Measurements from ENCODE around the gene AMBRA1. TPM values are rescaled to one million over a fixed set of nuclear protein-coding genes. Genes with fewer than 3 reads are reported as not detected.
A peak's percentile ranks its signal among the peaks of the same experiment; 100 is the strongest.

The AMBRA1 gene
- total RNA-seq, 1 experiment from 2014 or later, result 21.0 TPM

GRCh38 chr11:46360878-46361277 is 232.9 kb downstream of the AMBRA1 start:
- DNase-seq (ENCODE audit: low read depth), result no peak
- in situ Hi-C loops (cut with HindIII; ENCODE audit: low pct_unique_long_range_greater_than_20kb, low sequenced_read_pairs), result no loop called here

DNA sequence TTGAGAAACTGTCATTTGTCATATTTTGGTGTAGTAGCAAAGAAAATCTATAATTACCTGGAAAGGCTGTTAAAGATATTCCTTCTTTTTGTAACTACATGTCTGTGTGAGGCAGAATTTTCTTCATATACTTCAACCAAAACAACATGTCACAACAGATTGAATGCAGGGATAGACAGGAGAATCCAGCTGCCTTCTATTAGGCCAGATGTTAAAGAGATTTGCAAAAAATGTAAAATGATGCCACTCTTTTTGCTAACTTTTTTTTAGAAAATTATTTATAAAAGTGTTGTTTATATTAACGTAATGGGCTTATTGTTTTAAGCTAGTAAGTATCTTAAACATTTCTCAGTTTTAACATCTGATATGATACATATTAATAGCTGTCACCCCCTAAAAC is 233.9 kb downstream of the AMBRA1 start:
- DNase-seq (ENCODE audit: low read depth), result no peak
- in situ Hi-C loops (cut with HindIII; ENCODE audit: low pct_unique_long_range_greater_than_20kb, low sequenced_read_pairs), result no loop called here

DNA sequence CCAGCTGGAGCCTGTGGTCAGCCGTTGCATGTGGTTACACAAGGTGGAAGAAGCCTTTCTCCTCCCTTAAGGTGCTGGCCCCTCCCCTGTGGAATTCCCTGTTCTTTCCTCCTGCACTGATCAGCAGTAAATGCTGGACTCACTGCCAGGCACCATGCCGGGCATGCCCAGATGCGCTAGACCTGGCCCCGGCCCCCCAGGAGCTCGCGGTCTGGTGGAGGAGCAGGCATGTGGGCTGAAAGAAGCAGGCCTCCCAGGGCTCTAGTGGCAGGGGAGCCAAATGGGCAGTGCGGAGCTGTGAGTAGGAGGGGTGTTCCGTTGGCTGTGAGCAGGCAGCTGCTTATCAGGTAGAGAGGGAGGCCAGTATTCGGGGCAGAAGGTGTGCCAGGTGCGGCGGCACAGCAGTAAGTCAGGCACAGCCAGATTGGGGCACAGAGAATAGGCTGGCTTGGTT is 236.3 kb downstream of the AMBRA1 start:
- in situ Hi-C loops (cut with HindIII; ENCODE audit: low pct_unique_long_range_greater_than_20kb, low sequenced_read_pairs), result no loop called here
- no peak for DNase-seq (ENCODE audit: low read depth)

DNA sequence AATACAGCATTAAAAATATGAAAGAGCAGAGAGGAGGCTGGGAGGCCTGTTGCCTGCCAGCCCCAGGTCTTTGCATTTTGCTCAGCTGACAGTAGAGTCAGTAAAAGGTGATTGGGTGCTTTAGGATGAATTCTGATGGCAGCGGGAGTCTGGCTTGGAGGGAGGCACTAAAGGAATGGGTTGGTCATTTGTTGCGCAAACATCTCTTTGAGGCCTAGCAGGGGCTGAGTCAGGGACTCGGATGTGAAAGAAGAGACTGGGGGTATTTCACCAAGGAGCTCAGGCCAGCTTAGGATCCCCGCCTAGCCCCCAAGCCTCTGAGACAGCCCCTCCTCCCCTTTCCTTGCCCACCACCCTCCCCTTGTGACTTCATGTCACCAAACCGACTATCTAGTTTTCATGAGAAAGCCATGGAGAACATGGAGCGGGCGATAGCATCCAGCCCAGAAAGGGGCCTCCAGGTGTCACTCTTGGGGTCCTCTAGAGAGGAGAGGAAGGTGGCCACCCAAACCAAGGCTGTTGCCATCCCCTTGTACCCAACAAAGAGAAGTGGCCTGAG is 236.8 kb downstream of the AMBRA1 start:
- no peak for DNase-seq (ENCODE audit: low read depth)
- in situ Hi-C loops (cut with HindIII; ENCODE audit: low pct_unique_long_range_greater_than_20kb, low sequenced_read_pairs), result no loop called here

GRCh38 chr11:46353698-46354097 is 240.1 kb downstream of the AMBRA1 start:
- in situ Hi-C loops (cut with HindIII; ENCODE audit: low pct_unique_long_range_greater_than_20kb, low sequenced_read_pairs), result no loop called here
- no peak for DNase-seq (ENCODE audit: low read depth)

GRCh38 chr11:46352063-46352841 is 241.6 kb downstream of the AMBRA1 start:
- no peak for DNase-seq (ENCODE audit: low read depth)
- in situ Hi-C loops (cut with HindIII; ENCODE audit: low pct_unique_long_range_greater_than_20kb, low sequenced_read_pairs), result no loop called here

DNA sequence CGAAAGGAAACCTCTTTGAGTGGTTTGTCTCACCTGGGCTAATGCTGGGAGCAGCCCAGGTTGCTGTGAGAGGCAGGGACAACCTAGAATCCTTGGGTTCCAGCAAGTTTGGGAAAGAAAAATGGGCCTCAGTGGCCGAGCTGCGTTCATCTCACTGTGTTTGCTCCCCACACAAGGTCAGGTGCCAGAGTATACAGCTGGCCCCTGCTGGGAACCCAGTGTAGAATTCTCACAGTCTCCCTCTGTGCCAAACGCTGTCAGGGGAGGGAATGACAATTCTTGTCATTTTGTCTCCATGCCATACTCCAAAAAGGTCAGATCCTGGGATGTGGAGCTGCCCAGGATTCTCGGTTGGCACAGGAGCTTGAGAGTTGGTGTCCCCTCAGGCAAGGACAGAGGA is 242.2 kb downstream of the AMBRA1 start:
- no peak for DNase-seq (ENCODE audit: low read depth)
- in situ Hi-C loops (cut with HindIII; ENCODE audit: low pct_unique_long_range_greater_than_20kb, low sequenced_read_pairs), result no loop called here

- in situ Hi-C loops (cut with HindIII; ENCODE audit: low pct_unique_long_range_greater_than_20kb, low sequenced_read_pairs), result no loop called here
- DNase-seq (ENCODE audit: low read depth), result no peak
Observed at GRCh38 chr11:46351148-46351547, 242.7 kb downstream of the AMBRA1 start.

DNA sequence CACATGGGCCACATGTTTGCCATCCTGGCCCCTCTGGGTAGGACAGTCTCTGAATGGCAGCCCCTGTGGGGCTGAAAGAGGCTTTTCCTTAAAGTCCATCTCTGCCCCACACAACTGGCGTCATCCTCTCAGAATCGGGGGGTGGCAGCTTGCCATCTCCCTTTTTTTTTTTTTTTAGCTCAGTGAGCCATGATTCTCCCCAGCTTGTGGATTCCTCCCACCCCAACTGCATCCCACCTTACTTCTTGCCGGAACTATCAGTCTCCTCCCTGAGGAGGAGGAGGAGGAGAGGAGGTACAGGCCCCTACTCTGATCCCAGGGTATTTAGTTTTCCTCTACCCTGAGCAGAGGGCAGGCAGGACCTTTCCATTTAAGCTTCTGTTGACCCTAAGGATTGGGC is 243.1 kb downstream of the AMBRA1 start:
- no peak for DNase-seq (ENCODE audit: low read depth)
- in situ Hi-C loops (cut with HindIII; ENCODE audit: low pct_unique_long_range_greater_than_20kb, low sequenced_read_pairs), result no loop called here

- DNase-seq (ENCODE audit: low read depth), result no peak
- in situ Hi-C loops (cut with HindIII; ENCODE audit: low pct_unique_long_range_greater_than_20kb, low sequenced_read_pairs), result no loop called here
Observed at GRCh38 chr11:46348566-46349401, 245.0 kb downstream of the AMBRA1 start.

DNA sequence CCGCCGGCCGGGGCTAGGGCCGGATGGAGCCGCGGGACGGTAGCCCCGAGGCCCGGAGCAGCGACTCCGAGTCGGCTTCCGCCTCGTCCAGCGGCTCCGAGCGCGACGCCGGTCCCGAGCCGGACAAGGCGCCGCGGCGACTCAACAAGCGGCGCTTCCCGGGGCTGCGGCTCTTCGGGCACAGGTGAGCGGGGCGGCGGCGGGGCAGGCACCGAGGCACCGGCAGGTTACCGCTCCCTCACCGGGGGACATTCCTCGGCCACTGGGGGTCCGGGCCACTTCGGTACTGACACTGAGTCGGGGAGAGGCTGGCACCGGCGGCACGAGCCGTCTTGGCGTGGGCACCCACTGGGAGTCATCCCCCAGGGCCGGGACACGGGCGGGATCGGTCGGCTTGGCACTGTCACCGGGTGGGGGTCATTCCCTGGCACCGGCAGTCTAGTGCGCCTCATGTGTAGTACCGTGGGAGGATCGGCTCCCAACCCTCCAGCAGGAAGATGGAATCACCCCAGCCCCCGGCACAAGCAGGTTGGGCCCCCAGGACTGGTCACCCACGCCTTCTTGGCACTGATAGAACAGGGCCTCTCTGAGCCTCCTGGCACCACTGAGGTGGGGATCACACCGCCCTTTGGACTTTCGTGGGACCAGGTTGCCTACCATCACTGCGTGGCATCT is 246.0 kb downstream of the AMBRA1 start:
- in situ Hi-C loops (cut with HindIII; ENCODE audit: low pct_unique_long_range_greater_than_20kb, low sequenced_read_pairs), result no loop called here
- DNase-seq (ENCODE audit: low read depth), result no peak

DNA sequence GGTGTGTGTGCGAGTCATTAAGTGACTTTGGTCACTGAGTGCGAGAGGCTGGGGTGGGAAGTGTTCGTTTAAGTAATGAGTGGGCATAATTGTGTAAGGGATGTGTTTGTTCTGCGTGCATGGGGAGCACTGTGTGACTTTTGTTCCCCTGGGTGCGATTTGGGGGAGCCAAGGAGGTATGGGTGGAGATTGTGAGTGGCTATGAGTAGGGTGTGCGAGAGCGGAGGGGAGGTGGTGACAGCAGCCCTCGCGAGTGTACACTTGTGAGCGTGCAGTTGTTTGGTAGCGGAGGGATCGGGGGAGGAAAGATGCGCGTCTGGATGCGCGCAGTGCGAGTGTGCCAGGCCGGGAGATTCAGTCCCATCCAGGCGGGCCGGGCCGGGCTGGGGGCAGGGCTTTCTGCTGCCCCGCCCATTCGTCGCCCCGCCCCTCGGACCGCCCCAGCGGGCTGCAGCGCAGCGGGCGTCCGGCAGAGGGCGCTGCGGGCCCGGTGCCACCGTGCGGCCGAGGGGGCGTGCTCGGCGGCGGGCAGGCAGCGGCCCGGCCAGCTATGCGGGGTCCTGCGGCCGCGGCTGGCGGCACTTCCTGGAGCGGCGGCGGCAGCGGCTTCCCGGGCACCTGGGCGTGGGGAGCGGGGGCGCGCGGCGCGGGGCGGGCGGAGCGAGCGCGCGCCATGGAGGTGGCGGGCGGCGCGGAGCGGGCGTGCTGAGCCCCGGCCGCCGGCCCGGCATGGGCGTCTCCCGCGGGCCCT is 246.8 kb downstream of the AMBRA1 start, which contains the start of gene DGKZ:
Gene DGKZ (plus strand): TSS at position 578 of the 751 bp plus-strand sequence. CDS start 197 bp downstream, outside the sequence.
- in situ Hi-C loops (cut with HindIII; ENCODE audit: low pct_unique_long_range_greater_than_20kb, low sequenced_read_pairs), result no loop called here
- peak; percentile 74 for DNase-seq (ENCODE audit: low read depth)

Other genes starting within 250 kb of the AMBRA1 start
- gene DGKZ, start 246.6 kb downstream of the AMBRA1 start, total RNA-seq (2014; rRNA removed; shearing (Covaris generic); ENCODE audit: low replicate concordance), result 17.2 and 24.5 TPM in 2 replicates
- 155 and 185 TPM in 2 replicates for gene MDK, start 212.4 kb downstream of the AMBRA1 start, total RNA-seq (2014; rRNA removed; shearing (Covaris generic); ENCODE audit: low replicate concordance)
- gene CHRM4, start 202.2 kb downstream of the AMBRA1 start, total RNA-seq (2014; rRNA removed; shearing (Covaris generic); ENCODE audit: low replicate concordance), result 3.2 TPM in 1 of 2 replicates, not detected in the other
- gene HARBI1, start 23.2 kb upstream of the AMBRA1 start, total RNA-seq (2014; rRNA removed; shearing (Covaris generic); ENCODE audit: low replicate concordance), result 1.6 and 4.8 TPM in 2 replicates
- gene ATG13, start 23.5 kb upstream of the AMBRA1 start, total RNA-seq (2014; rRNA removed; shearing (Covaris generic); ENCODE audit: low replicate concordance), result 24.5 and 43.1 TPM in 2 replicates
- 6.1 and 9.4 TPM in 2 replicates for gene ARHGAP1, start 106.6 kb upstream of the AMBRA1 start, total RNA-seq (2014; rRNA removed; shearing (Covaris generic); ENCODE audit: low replicate concordance)
- 12.2 and 21.8 TPM in 2 replicates for gene ZNF408, start 107.0 kb upstream of the AMBRA1 start, total RNA-seq (2014; rRNA removed; shearing (Covaris generic); ENCODE audit: low replicate concordance)
- gene F2, start 125.2 kb upstream of the AMBRA1 start, total RNA-seq (2014; rRNA removed; shearing (Covaris generic); ENCODE audit: low replicate concordance), result 0.71 TPM in 1 of 2 replicates, not detected in the other